ENCODE data around the gene SLC2A4.

- TF ChIP-seq EP300 (IDR thresholded peaks at IDR 0.05) = no peak
- TF ChIP-seq CTCF (IDR thresholded peaks at IDR 0.05) = no peak
- TF ChIP-seq MYC (IDR thresholded peaks at IDR 0.05; ENCODE audit: borderline replicate concordance, low read length) = no peak
Measured at GRCh38 chr17:7248796-7249195, 32.7 kb upstream of the SLC2A4 start.
